Heart left ventricle (tissue), 16 donors: ENCODE data around the gene MAP1LC3C. TPM values are rescaled to one million over a fixed set of nuclear protein-coding genes. Genes with fewer than 3 reads are reported as not detected.

Experiments used
- ATAC-seq, 4 donors: fragments of 200-7000 bp; cut with Tn5 transposase; one replicate each; pipeline ENCODE4 v1.9.1; 2020 to 2022; ENCODE audit warnings: moderate library complexity in 4 of 4, mild to moderate bottlenecking in 3 of 4, moderate number of reproducible peaks in 1 of 4
- DNase-seq, 5 donors: peaks; one replicate each; pipeline ENCODE4 v3.0.0-alpha.2; 2020
- H3K27ac ChIP-seq, 12 donors: fragments of 200-600 bp; sonication (generic) in 4 of 12; one replicate each; pipeline versions ENCODE4 v1.5.0 to v1.8.0; 2016 to 2022; ENCODE audit warnings: mild to moderate bottlenecking in 2 of 12
- H3K27me3 ChIP-seq, 9 donors: fragments of 200-600 bp; sonication (generic) in 2 of 9; one replicate each; pipeline versions ENCODE4 v1.5.1 to v1.8.0; 2016 to 2022; ENCODE audit warnings: mild to moderate bottlenecking in 3 of 9
- H3K36me3 ChIP-seq, 9 donors: fragments of 200-600 bp; sonication (generic) in 2 of 9; one replicate each; pipeline versions ENCODE4 v1.5.0 to v1.8.0; 2018 to 2022; ENCODE audit warnings: mild to moderate bottlenecking in 2 of 9
- H3K4me1 ChIP-seq, 12 donors: fragments of 200-600 bp; sonication (generic) in 4 of 12; one replicate each; pipeline versions ENCODE4 v1.5.0 to v1.8.0; 2016 to 2022; ENCODE audit warnings: mild to moderate bottlenecking in 3 of 12
- H3K4me3 ChIP-seq, 12 donors: fragments of 200-600 bp; sonication (generic) in 4 of 12; one replicate each; pipeline versions ENCODE4 v1.5.0 to v1.8.0; 2017 to 2022; ENCODE audit warnings: mild to moderate bottlenecking in 9 of 12, moderate library complexity in 4 of 12
- H3K9me3 ChIP-seq, 12 donors: fragments of 200-600 bp; sonication (generic) in 4 of 12; one replicate each; pipeline versions ENCODE4 v1.5.0 to v1.8.0; 2016 to 2022; ENCODE audit warnings: mild to moderate bottlenecking in 1 of 12
- CTCF ChIP-seq, 12 donors: fragments of 200-600 bp; sonication (generic) in 4 of 12; IDR thresholded peaks; one replicate each; pipeline versions ENCODE4 v1.5.0 to v1.8.0; 2018 to 2022; ENCODE audit warnings: antibody characterized with exemption in 12 of 12, mild to moderate bottlenecking in 5 of 12
- POLR2A ChIP-seq, 2 donors: fragments of 450-650 bp; IDR thresholded peaks; one replicate each; pipeline ENCODE4 v1.6.1; 2017; ENCODE audit warnings: antibody characterized with exemption in 2 of 2, mild to moderate bottlenecking in 2 of 2, moderate library complexity in 2 of 2
- WGBS, 4 donors: extraction: QIAGEN DNeasy Blood & Tissue Kit in 2 of 4; methylation state at CpG; one replicate each; pipeline versions ENCODE4 v1.1.5 to v1.1.7; 2013 to 2018; 5-methylcytosine and 5-hydroxymethylcytosine counted together
- intact Hi-C, 10 donors: fragments of 100-400 bp; cut with DNase I; formaldehyde crosslinking; loops; one replicate each; pipeline versions ENCODE4 v1.11.1 to v1.14.2; 2022
- long read RNA-seq, 3 donors: library from polyadenylated mRNA; unstranded; transcript quantifications; one replicate each; pipeline ENCODE4 v2.0.0, GENCODE V29; 2020 to 2021
- polyA plus RNA-seq, 2 donors: library from polyadenylated mRNA; stranded (reverse); fragments of 200-250 nt; gene quantifications; one replicate each; pipeline ENCODE4 v1.2.3, GENCODE V29; 2013
- total RNA-seq, 9 donors: library from RNA; depleted of rRNA in 2 of 9; stranded (reverse); fragments of >200 nt in 2 of 9; fragmentation: NEBNext Ultra II Directional in 3 of 9; extraction: Animal tissue kit (Norgen Biotek cat#: 25700) in 3 of 9; gene quantifications; one replicate each; pipeline versions ENCODE4 v1.1.0 to v1.2.4, GENCODE V29; 2016 to 2023
- donor health status: ischemic (EF 13 %, LVEDD 7.1; RV severe dilation, severe dysfunction).
- donor health status: healthy with polysubstance abuse.
- donor health status: DM: no; HTN: yes; CAD: no.
- donor health status: DM: no; HTN: no; CAD: no.
- donor health status: ischemic (EF 25% LVEDD 6.9; RV normal size, moderate dysfunction).
- donor health status: ischemic (EF 25% LVEDD 5.7; RV mildly dilated, moderate dysfunction).
- donor health status: healthy.
- donor health status: DM: yes; HTN: yes; CAD: no.
- donor health status: ischemic (EF 35%, LVEDD 5.7; RV mildly dilated, moderate dysfunction).
- donor health status: nonischemic (EF 11% LVEDD 7.7; RV severe dilation, severe dysfunction).
- donor health status: DM: yes; HTN: yes; CAD: no.
- donor health status: PGD.
- donor health status: ischemic (EF 29% LVEDD 5.4; RV normal size, mild dysfunction).
- donor health status: nonischemic (EF 23%, LVEDD 6.1; RV moderate dilation, normal function).

Gene MAP1LC3C
- total RNA-seq, result 1 to 10 TPM in 1 of 9 donors, under 1 TPM in 3, not detected in 5; 0.46 to 1.2 (median 0.69) TPM
- under 1 TPM in 1 of 2 donors, not detected in 1; 0.82 TPM for polyA plus RNA-seq
- long read RNA-seq, donor 1, partial matches to known transcripts, result 0 of 1 reads
- long read RNA-seq, donor 1, other reads (novel, unspliced or antisense), result 0 of 1 reads
- long read RNA-seq, donor 2, partial matches to known transcripts, result 0 of 1 reads
- long read RNA-seq, donor 2, other reads (novel, unspliced or antisense), result 0 of 1 reads
- long read RNA-seq, donor 3, result 0 reads

GRCh38 chr1:241999026-241999425 is at the start of gene MAP1LC3C:
Gene MAP1LC3C (minus strand): TSS chr1:241999098. CDS start chr1:241999008, 90 bp downstream.
- Histone ChIP-seq H3K36me3 (no peaks in the 10 kb centered on the region), H3K27me3 (no peaks in the 10 kb centered on the region), H3K9me3 (no peaks in the 10 kb centered on the region), H3K27ac (peak within 1 kb of the TSS in 6 of 12 donors; percentile 17 to 54 (median 46)), H3K4me1 (peaks cover 0 to 10% (median 0%) of the 10 kb centered on the region in 12 donors), H3K4me3 (peak within 1 kb of the TSS in 10 of 12 donors; percentile 7 to 53 (median 35))
- ATAC-seq, result peak in 3 of 4 donors; percentile 32 to 56 (median 51)
- 36 to 40% (median 39%) methylated on average over 4 of the region's 4 CpGs for WGBS, 4 donors
- intact Hi-C loops, result loop anchor here in 9 of 10 donors (5.0 to 10.0 kb wide), 6 partner anchors 102 to 464 kb away; partner anchors contain the start of gene KMO (in 2 of the 9)
- TF ChIP-seq POLR2A (IDR thresholded peaks at IDR 0.05) (no peak), CTCF (IDR thresholded peaks at IDR 0.05) (no peak)
- DNase-seq, result no peak

GRCh38 chr1:242043165-242043564 is 44.3 kb upstream of the MAP1LC3C start:
- Histone ChIP-seq H3K4me3 (no peak overlapping the region), H3K9me3 (peaks cover 0 to 4% (median 0%) of the 10 kb centered on the region in 12 donors), H3K27ac (no peak overlapping the region), H3K36me3 (no peaks in the 10 kb centered on the region), H3K27me3 (peaks cover 0 to 3% (median 0%) of the 10 kb centered on the region in 9 donors), H3K4me1 (no peaks in the 10 kb centered on the region)
- no peak for ATAC-seq
- no peak for DNase-seq
- 42 to 45% (median 45%) methylated on average over 3 of the region's 3 CpGs for WGBS, 4 donors
- TF ChIP-seq POLR2A (IDR thresholded peaks at IDR 0.05) (no peak), CTCF (IDR thresholded peaks at IDR 0.05) (no peak)
- intact Hi-C loops, result no loop called here

- intact Hi-C loops, result no loop called here
- DNase-seq (no peak), ATAC-seq (no peak)
- Histone ChIP-seq H3K27ac (no peak overlapping the region), H3K4me1 (no peaks in the 10 kb centered on the region), H3K27me3 (peaks cover 0 to 3% (median 0%) of the 10 kb centered on the region in 9 donors), H3K4me3 (no peak overlapping the region), H3K9me3 (no peaks in the 10 kb centered on the region), H3K36me3 (no peaks in the 10 kb centered on the region)
- no peak for TF ChIP-seq CTCF (IDR thresholded peaks at IDR 0.05)
- TF ChIP-seq POLR2A (IDR thresholded peaks at IDR 0.05), result no peak
- 87 to 93% (median 89%) methylated on average over 5 of the region's 5 CpGs for WGBS, 4 donors
Measured at GRCh38 chr1:242034392-242034791, 35.5 kb upstream of the MAP1LC3C start.

GRCh38 chr1:242033447-242033846 is 34.5 kb upstream of the MAP1LC3C start:
- no peak for ATAC-seq
- no peak for DNase-seq

More at GRCh38 chr1:242033447-242033846, 34.5 kb upstream of the MAP1LC3C start:
- no peak for TF ChIP-seq POLR2A (IDR thresholded peaks at IDR 0.05)
- TF ChIP-seq CTCF (IDR thresholded peaks at IDR 0.05), result no peak
- peaks cover 0 to 2% (median 0%) of the 10 kb centered on the region in 9 donors for H3K27me3 ChIP-seq
- H3K4me1 ChIP-seq, result no peaks in the 10 kb centered on the region
- no peak overlapping the region for H3K4me3 ChIP-seq
- intact Hi-C loops, result no loop called here
- no peaks in the 10 kb centered on the region for H3K9me3 ChIP-seq
- 43 to 51% (median 48%) methylated on average over 4 of the region's 4 CpGs for WGBS, 4 donors
- no peaks in the 10 kb centered on the region for H3K36me3 ChIP-seq
- H3K27ac ChIP-seq, result no peak overlapping the region
